Brain microvascular endothelial cell (primary cell): ENCODE data around the gene TMIE.

Experiments used
- DNase-seq: peaks from one replicate; pipeline ENCODE4 v3.0.0-alpha.2; 2020
- H3K27ac ChIP-seq: fragments of 250-450 bp; sonication (Bioruptor Pico); 2 replicates; pipeline ENCODE4 v1.5.1; 2020; ENCODE audit warnings: mild to moderate bottlenecking, moderate library complexity
- H3K27me3 ChIP-seq: fragments of 250-450 bp; sonication (Bioruptor Pico); replicated peaks from 2 replicates; pipeline ENCODE4 v1.5.1; 2020; ENCODE audit warnings: mild to moderate bottlenecking
- H3K36me3 ChIP-seq: fragments of 250-450 bp; sonication (Bioruptor Pico); replicated peaks from 2 replicates; pipeline ENCODE4 v1.5.1; 2020; ENCODE audit warnings: mild to moderate bottlenecking
- H3K4me3 ChIP-seq: 2 replicates; pipeline ENCODE4 v1.5.1; 2011; ENCODE audit warnings: low read depth, mild to moderate bottlenecking, control low read depth, low read length, moderate library complexity
- in situ Hi-C: cut with HindIII; loops from 2 replicates; pipeline ENCODE4 v1.10.0; 2017; ENCODE audit warnings: low sequenced_read_pairs, low pct_ligation_motif_present
- TF ChIP-seq, protein P1 (sequence below): IDR thresholded peaks from 2 replicates; pipeline ENCODE4 v1.5.1; 2011; ENCODE audit warnings: low read depth, mild to moderate bottlenecking, moderate library complexity, low read length, control low read depth, inconsistent platforms; ENCODE audit errors: missing control alignments

TMIE gene

GRCh38 chr3:46722443-46722842 lies 21.3 kb downstream of the TMIE start:
- no peak for DNase-seq
- H3K4me3 ChIP-seq: no peak overlapping the region
- peaks cover 2% of the 10 kb centered on the region for H3K27me3 ChIP-seq
- in situ Hi-C loops: no loop called here
- TF ChIP-seq, protein P1, sequence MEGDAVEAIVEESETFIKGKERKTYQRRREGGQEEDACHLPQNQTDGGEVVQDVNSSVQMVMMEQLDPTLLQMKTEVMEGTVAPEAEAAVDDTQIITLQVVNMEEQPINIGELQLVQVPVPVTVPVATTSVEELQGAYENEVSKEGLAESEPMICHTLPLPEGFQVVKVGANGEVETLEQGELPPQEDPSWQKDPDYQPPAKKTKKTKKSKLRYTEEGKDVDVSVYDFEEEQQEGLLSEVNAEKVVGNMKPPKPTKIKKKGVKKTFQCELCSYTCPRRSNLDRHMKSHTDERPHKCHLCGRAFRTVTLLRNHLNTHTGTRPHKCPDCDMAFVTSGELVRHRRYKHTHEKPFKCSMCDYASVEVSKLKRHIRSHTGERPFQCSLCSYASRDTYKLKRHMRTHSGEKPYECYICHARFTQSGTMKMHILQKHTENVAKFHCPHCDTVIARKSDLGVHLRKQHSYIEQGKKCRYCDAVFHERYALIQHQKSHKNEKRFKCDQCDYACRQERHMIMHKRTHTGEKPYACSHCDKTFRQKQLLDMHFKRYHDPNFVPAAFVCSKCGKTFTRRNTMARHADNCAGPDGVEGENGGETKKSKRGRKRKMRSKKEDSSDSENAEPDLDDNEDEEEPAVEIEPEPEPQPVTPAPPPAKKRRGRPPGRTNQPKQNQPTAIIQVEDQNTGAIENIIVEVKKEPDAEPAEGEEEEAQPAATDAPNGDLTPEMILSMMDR: no peak
- H3K27ac ChIP-seq: no peak overlapping the region
- no peaks in the 10 kb centered on the region for H3K36me3 ChIP-seq

- no peak for DNase-seq
- TF ChIP-seq, protein P1: no peak
- H3K4me3 ChIP-seq: no peak overlapping the region
- no peak overlapping the region for H3K27ac ChIP-seq
- no peaks in the 10 kb centered on the region for H3K36me3 ChIP-seq
- H3K27me3 ChIP-seq: peaks cover 2% of the 10 kb centered on the region
- in situ Hi-C loops: no loop called here
These were observed 23.2 kb downstream of the TMIE start for GRCh38 chr3:46724424-46724823.

DNA sequence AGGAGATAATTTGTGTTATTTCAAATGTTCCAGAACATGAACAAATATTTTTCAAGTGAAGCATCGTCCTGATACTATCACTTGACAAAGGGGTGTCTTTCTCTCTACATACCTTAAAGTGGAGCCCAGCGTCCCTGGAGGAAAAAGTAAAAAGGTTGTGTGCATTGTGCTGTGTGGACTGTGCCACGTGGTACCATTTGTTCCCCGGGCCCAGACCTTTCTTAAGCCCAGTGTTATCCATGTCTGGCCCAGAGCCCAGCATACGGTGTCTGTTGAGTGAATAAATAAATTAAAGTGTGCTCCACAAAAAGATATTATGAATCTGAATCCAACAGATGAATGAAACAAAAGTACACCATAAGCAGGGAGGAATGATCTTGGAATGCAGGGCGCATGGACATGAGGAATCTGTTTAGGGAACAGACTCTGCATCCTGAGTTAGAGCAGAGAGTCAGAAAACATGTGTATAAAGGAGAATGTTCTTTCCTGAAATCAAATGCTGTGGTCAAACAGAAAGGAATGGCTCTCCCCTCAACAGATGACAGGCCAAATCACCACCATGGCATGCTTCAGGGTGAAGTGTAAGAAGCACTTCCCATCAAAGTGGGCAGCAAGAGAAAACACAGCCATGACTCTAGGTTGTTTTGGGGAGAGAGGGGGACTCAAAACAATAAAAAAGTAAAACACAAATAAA lies 24.6 kb downstream of the TMIE start:
- H3K27me3 ChIP-seq: no peaks in the 10 kb centered on the region
- H3K36me3 ChIP-seq: no peaks in the 10 kb centered on the region
- DNase-seq: no peak
- no peak overlapping the region for H3K4me3 ChIP-seq
- TF ChIP-seq, protein P1: no peak
- in situ Hi-C loops: no loop called here
- H3K27ac ChIP-seq: no peak overlapping the region

GRCh38 chr3:46729038-46729437 lies 27.8 kb downstream of the TMIE start:
- H3K36me3 ChIP-seq: no peaks in the 10 kb centered on the region
- no peak overlapping the region for H3K27ac ChIP-seq
- no peak for DNase-seq
- in situ Hi-C loops: no loop called here
- no peak overlapping the region for H3K4me3 ChIP-seq
- H3K27me3 ChIP-seq: peaks cover 6% of the 10 kb centered on the region
- TF ChIP-seq, protein P1: no peak

GRCh38 chr3:46730819-46731218 lies 29.6 kb downstream of the TMIE start:
- H3K36me3 ChIP-seq: no peaks in the 10 kb centered on the region
- no peak overlapping the region for H3K27ac ChIP-seq
- in situ Hi-C loops: no loop called here
- no peak for DNase-seq
- peaks cover 6% of the 10 kb centered on the region for H3K27me3 ChIP-seq
- TF ChIP-seq, protein P1: no peak
- H3K4me3 ChIP-seq: no peak overlapping the region

DNA sequence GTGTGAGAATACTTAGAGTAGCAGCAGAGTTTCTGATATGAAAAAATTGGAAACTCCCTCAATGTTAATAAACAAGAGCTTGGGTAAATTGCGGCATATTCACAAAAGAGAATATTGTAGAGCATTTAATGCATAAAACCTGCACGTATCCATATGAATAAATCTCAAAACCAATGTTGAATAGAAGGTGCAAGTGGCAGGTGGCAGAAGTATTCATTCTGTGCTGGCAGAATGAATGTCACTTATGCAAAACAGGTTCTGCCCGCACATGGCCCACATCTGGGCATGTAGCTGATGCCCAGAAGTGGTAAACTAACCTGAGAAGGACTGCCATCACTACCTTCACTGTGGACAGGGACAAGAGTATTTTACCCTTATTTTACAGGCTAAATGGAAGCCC lies 30.6 kb downstream of the TMIE start:
- Histone ChIP-seq H3K4me3 (no peak overlapping the region), H3K36me3 (no peaks in the 10 kb centered on the region), H3K27ac (no peak overlapping the region), H3K27me3 (peaks cover 6% of the 10 kb centered on the region)
- in situ Hi-C loops: no loop called here
- DNase-seq: no peak
- TF ChIP-seq, protein P1: no peak
